WI38 (cell line): ENCODE data around the gene TMPRSS4.

Experiments used
- H3K4me3 ChIP-seq: 2 replicates; pipeline ENCODE4 v1.5.1; 2011; ENCODE audit warnings: low read depth, mild to moderate bottlenecking, control low read depth, low read length
- TF ChIP-seq, protein P1 (sequence below): IDR thresholded peaks from 2 replicates; pipeline ENCODE4 v1.5.1; 2012; ENCODE audit warnings: low read depth, mild to moderate bottlenecking, control low read depth, low read length

Gene TMPRSS4

DNA sequence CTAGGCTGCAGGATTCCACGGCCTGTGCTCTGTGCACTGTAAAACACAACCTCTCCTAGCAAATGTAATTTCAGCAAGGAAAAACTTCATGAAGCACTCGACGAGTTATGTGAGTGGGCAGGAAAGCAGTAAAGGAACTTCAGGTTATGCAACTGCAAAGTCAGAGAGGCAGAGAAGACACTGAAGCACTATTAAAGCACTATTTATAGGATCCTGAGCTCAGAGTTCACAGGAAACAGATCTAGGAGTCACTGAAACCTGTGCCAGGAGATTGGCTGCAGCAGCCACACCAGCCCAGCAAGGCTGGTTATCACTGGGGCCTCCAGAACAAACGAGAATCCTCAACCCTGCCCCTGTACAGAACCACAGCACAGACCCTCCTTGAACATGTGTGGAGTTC lies 7.4 kb downstream of the TMPRSS4 start:
- H3K4me3 ChIP-seq, result no peak overlapping the region
- TF ChIP-seq, protein P1, sequence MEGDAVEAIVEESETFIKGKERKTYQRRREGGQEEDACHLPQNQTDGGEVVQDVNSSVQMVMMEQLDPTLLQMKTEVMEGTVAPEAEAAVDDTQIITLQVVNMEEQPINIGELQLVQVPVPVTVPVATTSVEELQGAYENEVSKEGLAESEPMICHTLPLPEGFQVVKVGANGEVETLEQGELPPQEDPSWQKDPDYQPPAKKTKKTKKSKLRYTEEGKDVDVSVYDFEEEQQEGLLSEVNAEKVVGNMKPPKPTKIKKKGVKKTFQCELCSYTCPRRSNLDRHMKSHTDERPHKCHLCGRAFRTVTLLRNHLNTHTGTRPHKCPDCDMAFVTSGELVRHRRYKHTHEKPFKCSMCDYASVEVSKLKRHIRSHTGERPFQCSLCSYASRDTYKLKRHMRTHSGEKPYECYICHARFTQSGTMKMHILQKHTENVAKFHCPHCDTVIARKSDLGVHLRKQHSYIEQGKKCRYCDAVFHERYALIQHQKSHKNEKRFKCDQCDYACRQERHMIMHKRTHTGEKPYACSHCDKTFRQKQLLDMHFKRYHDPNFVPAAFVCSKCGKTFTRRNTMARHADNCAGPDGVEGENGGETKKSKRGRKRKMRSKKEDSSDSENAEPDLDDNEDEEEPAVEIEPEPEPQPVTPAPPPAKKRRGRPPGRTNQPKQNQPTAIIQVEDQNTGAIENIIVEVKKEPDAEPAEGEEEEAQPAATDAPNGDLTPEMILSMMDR, result no peak

DNA sequence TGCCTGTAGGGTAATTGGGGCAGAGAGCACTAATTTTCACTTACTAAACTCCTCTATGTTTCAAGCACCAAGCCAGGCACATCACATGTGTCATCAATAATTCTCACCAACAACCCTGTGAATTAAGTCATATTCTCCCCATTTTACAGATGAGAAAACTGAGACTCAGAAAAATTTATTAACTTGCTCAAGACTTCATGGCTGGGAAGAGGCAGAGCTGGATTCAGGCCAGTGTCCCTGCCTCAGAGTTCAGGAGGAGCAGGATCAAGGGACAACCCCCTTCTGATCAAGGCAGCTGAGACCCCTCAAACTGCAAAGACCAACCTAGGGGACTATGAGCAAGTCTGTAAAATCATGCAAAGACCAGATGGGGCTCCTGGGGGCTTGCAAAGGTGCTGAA lies 7.8 kb downstream of the TMPRSS4 start:
- no peak overlapping the region for H3K4me3 ChIP-seq
- TF ChIP-seq, protein P1, result no peak

DNA sequence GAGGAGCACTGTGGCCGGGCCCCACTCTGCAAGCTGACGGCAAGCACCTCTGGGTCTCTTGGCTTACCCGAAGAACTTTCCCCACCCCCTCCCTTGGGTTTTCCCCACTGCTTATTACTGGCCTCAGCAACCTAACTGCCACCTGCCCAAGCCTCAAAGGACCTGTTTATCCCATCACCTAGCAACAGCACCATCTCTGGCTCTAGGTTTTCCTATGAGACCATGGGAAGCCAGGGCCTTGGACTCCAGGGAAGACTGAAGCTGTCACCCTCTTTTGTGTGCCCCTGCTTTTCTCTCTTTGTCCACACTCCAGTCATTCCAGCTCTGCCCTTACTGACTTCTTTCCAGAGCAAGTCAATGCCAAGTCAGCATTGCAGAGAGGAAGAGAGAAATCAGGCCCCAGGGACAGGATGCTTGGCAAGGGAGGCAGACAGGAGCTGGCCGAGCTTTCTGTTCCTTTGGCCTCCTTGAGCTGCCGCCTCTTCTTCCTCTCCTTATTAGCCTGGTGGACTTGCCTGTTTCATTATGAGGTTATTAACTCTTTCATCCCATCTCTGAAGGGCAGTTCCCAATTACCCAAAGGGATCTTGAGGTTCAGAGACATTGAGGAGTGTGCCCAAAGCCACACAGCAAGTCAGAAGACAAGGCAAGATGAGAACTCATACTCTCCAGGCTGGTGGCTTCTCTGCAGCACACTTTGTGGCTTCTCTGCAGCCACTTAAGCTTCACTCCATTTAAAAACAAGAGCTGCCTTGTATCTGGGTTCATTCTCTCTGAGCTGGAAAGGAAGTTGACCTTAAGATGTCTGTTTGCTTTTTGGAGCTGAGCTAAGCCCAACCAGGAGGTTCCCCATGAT lies 10.3 kb downstream of the TMPRSS4 start, which contains the start of gene SMIM35:
Gene SMIM35, minus strand, starts transcription at position 51 of the 856 bp plus-strand sequence. CDS start 206 bp downstream, outside the sequence.
- H3K4me3 ChIP-seq, result no peak within 1 kb of the TSS
- TF ChIP-seq, protein P1, result no peak

DNA sequence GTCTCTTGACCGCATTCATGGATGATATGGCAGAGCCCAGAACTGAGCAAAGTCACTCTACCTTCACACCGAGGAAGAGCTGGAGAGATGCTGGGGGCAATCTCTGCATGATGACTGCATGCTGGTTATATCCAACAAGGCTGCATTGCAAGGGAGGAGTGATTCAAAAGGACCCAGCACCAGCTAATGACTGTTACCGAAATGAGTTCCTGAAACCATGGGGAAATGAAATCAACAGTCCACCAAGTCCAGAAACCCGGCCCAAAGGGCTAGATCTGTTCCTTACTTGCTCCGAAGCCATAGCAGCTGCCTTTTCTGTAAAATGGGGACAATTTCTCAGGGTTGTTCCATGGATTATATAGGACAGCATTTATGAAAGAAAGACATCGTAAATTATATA lies 11.1 kb downstream of the TMPRSS4 start:
- TF ChIP-seq, protein P1, result no peak

DNA sequence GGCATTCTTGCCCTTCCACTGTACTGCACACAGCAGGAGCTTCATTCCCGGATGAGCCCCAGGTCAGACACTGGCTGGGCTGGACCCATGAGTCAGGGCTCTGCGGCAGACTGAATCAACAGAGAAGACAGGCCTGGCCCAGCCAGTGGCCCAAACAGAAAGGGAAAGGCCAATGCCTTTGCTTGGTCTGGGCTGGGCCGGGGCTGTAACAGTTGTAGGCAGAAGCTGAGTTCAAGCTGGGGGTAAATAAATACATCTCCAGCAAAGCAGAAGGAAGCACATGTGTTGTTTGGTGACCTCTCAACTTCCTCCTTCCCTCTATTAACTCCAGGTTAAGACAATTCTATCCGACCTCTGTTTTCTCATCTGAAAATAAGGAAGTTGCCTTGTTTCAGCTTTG lies 11.7 kb downstream of the TMPRSS4 start:
- TF ChIP-seq, protein P1, result no peak
- no peak overlapping the region for H3K4me3 ChIP-seq

More for the DNA sequence above, 11.1 kb downstream of the TMPRSS4 start:
- no peak overlapping the region for H3K4me3 ChIP-seq

DNA sequence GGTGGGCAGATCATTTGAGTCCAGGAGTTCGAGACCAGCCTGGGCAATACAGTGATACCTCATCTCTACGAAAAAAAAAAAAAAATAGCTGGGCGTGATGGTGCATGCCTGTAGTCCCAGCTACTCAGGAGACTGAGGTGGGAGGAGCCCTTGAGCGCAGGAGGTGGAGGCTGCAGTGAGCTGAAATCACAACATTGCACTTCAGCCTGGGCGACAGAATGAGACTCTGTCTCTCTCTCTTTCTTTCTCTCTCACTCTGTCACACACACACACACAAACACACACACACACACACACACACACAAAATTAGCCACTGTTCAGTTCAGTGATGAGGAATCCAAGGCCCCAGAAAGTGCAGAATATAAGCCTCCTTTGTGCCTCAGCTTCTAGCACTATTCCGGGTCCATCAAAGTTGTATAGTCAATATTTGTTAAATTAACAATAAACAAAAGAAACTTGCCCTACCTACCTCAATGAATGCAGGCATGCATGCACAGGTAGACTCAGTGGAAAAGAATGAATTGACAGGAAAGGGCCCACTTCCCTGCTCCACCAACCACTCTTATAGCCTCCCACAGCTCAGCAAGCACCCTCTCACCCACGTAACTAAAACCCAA lies 13.8 kb downstream of the TMPRSS4 start:
- H3K4me3 ChIP-seq, result no peak overlapping the region
- TF ChIP-seq, protein P1, result no peak

DNA sequence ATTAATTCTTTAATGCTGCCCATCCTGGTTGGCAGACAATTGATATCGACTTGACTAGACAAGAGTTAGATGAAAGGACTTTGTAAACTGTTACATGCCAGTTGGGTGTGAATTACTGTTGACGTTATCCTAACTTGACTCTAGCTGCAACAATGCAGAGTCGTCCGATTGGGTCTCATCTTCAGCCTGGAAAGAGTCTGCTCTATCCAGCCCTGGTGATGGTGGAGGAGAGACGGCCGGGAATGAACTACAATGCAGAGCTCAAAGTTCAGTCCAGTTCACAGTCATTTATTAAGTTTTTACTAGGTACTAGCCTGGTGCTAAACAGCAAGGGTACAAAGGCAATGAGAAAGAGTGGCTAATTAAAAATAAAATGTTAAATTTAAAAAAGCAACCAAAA lies 14.8 kb downstream of the TMPRSS4 start:
- TF ChIP-seq, protein P1, result no peak
- H3K4me3 ChIP-seq, result no peak overlapping the region
